IMR-90 (cell line): ENCODE data around the gene LRRC72.

Source experiments
- BHLHE40 ChIP-seq: fragments of 150-350 bp; IDR thresholded peaks from 2 replicates; pipeline ENCODE4 v1.6.1; 2016; ENCODE audit warnings: mild to moderate bottlenecking, low read depth, low read length
- CHD1 ChIP-seq: IDR thresholded peaks from 2 replicates; pipeline ENCODE4 v1.6.1; 2012; ENCODE audit warnings: low read depth, low read length, improper control_type of control experiment
- CTCF ChIP-seq: conservative IDR thresholded peaks from 2 replicates; pipeline ENCODE4 v1.5.1; 2012; ENCODE audit warnings: mild to moderate bottlenecking, low read depth, low read length, improper control_type of control experiment
- MAZ ChIP-seq: IDR thresholded peaks from 2 replicates; pipeline ENCODE4 v1.6.1; 2012; ENCODE audit warnings: low read depth, mild to moderate bottlenecking, low read length, improper control_type of control experiment, moderate library complexity, borderline replicate concordance
- MXI1 ChIP-seq: IDR thresholded peaks from 2 replicates; pipeline ENCODE4 v1.6.1; 2012; ENCODE audit warnings: low read depth, mild to moderate bottlenecking, low read length, moderate library complexity, borderline replicate concordance
- NFE2L2 ChIP-seq: fragments of 150-350 bp; IDR thresholded peaks from 2 replicates; pipeline ENCODE4 v1.6.1; 2016; ENCODE audit warnings: low read depth, mild to moderate bottlenecking, low read length
- RAD21 ChIP-seq: IDR thresholded peaks from 2 replicates; pipeline ENCODE4 v1.6.1; 2012; ENCODE audit warnings: low read length, improper control_type of control experiment
- RCOR1 ChIP-seq: IDR thresholded peaks from 2 replicates; pipeline ENCODE4 v1.6.1; 2012; ENCODE audit warnings: mild to moderate bottlenecking, low read length, improper control_type of control experiment; ENCODE audit not compliant: insufficient replicate concordance
- USF2 ChIP-seq: fragments of 150-350 bp; IDR thresholded peaks from 2 replicates; pipeline ENCODE4 v1.6.1; 2017; ENCODE audit warnings: mild to moderate bottlenecking, antibody characterized with exemption, low read length, low read depth

- TF ChIP-seq USF2: no peak
- no peak for TF ChIP-seq NFE2L2
- TF ChIP-seq MXI1: no peak
- TF ChIP-seq CTCF: no peak
- TF ChIP-seq RAD21: no peak
- no peak for TF ChIP-seq MAZ
- TF ChIP-seq RCOR1: no peak
- no peak for TF ChIP-seq CHD1
- no peak for TF ChIP-seq BHLHE40
Observed at GRCh38 chr7:16546921-16547505, 20.4 kb downstream of the LRRC72 start.
